IMR-90 (cell line): Measurements from ENCODE around the gene SPNS1. TPM values are rescaled to one million over a fixed set of nuclear protein-coding genes. Genes with fewer than 3 reads are reported as not detected.

Experiments used
- ATAC-seq: fragments of 200-7000 bp; cut with Tn5 transposase; 2 replicates; pipeline ENCODE4 v1.9.1; 2020; ENCODE audit warnings: low read depth, mild to moderate bottlenecking, moderate library complexity
- BruUV-seq: library from RNA; stranded (reverse); fragments of 400-500 nt; replicated peaks from 2 replicates; lab custom pipeline; 2021; lab: Mats Ljungman, UMichigan
- CTCF ChIA-PET: fragments of 300-600 bp; formaldehyde crosslinking; extraction: SDS; loops from one replicate; lab custom pipeline; 2021; ENCODE audit warnings: antibody characterized with exemption; lab: Yijun Ruan, JAX
- POLR2A ChIA-PET: fragments of 300-600 bp; sonication (Branson Sonifier 250); formaldehyde crosslinking; loops from one replicate; lab custom pipeline; 2022; ENCODE audit warnings: antibody characterized with exemption; ENCODE audit not compliant: unreplicated experiment; lab: Charles Lee
- DNase-seq: peaks from one replicate; pipeline ENCODE4 v3.0.0; 2013
- H2AFZ ChIP-seq: replicated peaks from 2 replicates; pipeline ENCODE3; 2013; ENCODE audit warnings: low read length, mild to moderate bottlenecking; ENCODE audit not compliant: poor library complexity
- H2AK5ac ChIP-seq: 2 replicates; pipeline ENCODE4 v1.6.1; 2013; ENCODE audit warnings: low read depth, low read length, inconsistent platforms
- H2AK9ac ChIP-seq: replicated peaks from 2 replicates; pipeline ENCODE3; 2013; ENCODE audit warnings: mild to moderate bottlenecking, low read depth, low read length, moderate library complexity; ENCODE audit not compliant: poor library complexity
- H2BK120ac ChIP-seq: 2 replicates; pipeline ENCODE4 v1.6.1; 2013; ENCODE audit warnings: low read depth, low read length, inconsistent platforms
- H2BK15ac ChIP-seq: 3 replicates; pipeline ENCODE4 v1.6.1; 2013; ENCODE audit warnings: low read depth, low read length, inconsistent platforms
- H2BK20ac ChIP-seq: 2 replicates; pipeline ENCODE4 v1.6.1; 2013; ENCODE audit warnings: low read depth, mild to moderate bottlenecking, inconsistent platforms, low read length, moderate library complexity
- H2BK5ac ChIP-seq: 2 replicates; pipeline ENCODE4 v1.6.1; 2013; ENCODE audit warnings: mild to moderate bottlenecking, low read depth, low read length, inconsistent platforms; ENCODE audit not compliant: poor library complexity, severe bottlenecking
- H3K14ac ChIP-seq: replicated peaks from 2 replicates; pipeline ENCODE4 v1.6.1; 2013; ENCODE audit warnings: low read depth, low read length, inconsistent platforms
- H3K18ac ChIP-seq: 2 replicates; pipeline ENCODE4 v1.6.1; 2013; ENCODE audit warnings: low read depth, low read length, control low read depth
- H3K23ac ChIP-seq: 2 replicates; pipeline ENCODE4 v1.6.1; 2013; ENCODE audit warnings: low read depth, low read length, inconsistent platforms
- H3K27ac ChIP-seq: 2 replicates; pipeline ENCODE4 v1.5.1; 2013; ENCODE audit warnings: mild to moderate bottlenecking, control low read depth, low read length; ENCODE audit not compliant: insufficient read depth
- H3K27me3 ChIP-seq: 2 replicates; pipeline ENCODE4 v1.6.1; 2013; ENCODE audit warnings: low read length; ENCODE audit not compliant: control insufficient read depth, insufficient read depth
- H3K36me3 ChIP-seq: 2 replicates; pipeline ENCODE4 v1.6.1; 2013; ENCODE audit warnings: low read length, mixed read lengths; ENCODE audit not compliant: control insufficient read depth, insufficient read depth
- H3K4ac ChIP-seq: 2 replicates; pipeline ENCODE4 v1.6.1; 2013; ENCODE audit warnings: low read depth, low read length, inconsistent platforms
- H3K4me1 ChIP-seq: 2 replicates; pipeline ENCODE4 v1.6.1; 2013; ENCODE audit warnings: low read length, mixed read lengths; ENCODE audit not compliant: control insufficient read depth, insufficient read depth
- H3K4me2 ChIP-seq: 2 replicates; pipeline ENCODE4 v1.6.1; 2013; ENCODE audit warnings: low read depth, mild to moderate bottlenecking, control low read depth, low read length, moderate library complexity
- H3K4me3 ChIP-seq: 2 replicates; pipeline ENCODE4 v1.5.1; 2013; ENCODE audit warnings: low read depth, mild to moderate bottlenecking, control low read depth, low read length, moderate library complexity; ENCODE audit not compliant: insufficient read depth
- H3K56ac ChIP-seq: 2 replicates; pipeline ENCODE4 v1.6.1; 2013; ENCODE audit warnings: low read length, inconsistent platforms; ENCODE audit not compliant: insufficient read depth; ENCODE audit errors: extremely low read depth
- H3K79me1 ChIP-seq, 2 experiments: 2 replicates each; pipeline ENCODE4 v1.6.1; 2013; ENCODE audit warnings: low read length in 2 of 2, inconsistent platforms in 1 of 2, low read depth in 1 of 2
- H3K9ac ChIP-seq: 2 replicates; pipeline ENCODE4 v1.6.1; 2013; ENCODE audit warnings: low read depth, low read length, control low read depth
- H3K9me1 ChIP-seq: 2 replicates; pipeline ENCODE4 v1.6.1; 2013; ENCODE audit warnings: low read length, inconsistent platforms; ENCODE audit not compliant: insufficient read depth
- H3K9me3 ChIP-seq: 2 replicates; pipeline ENCODE4 v1.6.1; 2013; ENCODE audit warnings: low read length; ENCODE audit not compliant: control insufficient read depth, insufficient read depth
- H4K20me1 ChIP-seq: 2 replicates; pipeline ENCODE4 v1.6.1; 2013; ENCODE audit warnings: low read length, inconsistent platforms; ENCODE audit not compliant: insufficient read depth
- H4K5ac ChIP-seq: 2 replicates; pipeline ENCODE4 v1.6.1; 2013; ENCODE audit warnings: mild to moderate bottlenecking, low read depth, low read length, control low read depth
- H4K8ac ChIP-seq, 2 experiments: 2 replicates each; pipeline ENCODE4 v1.6.1; 2013; ENCODE audit warnings: low read depth in 2 of 2, low read length in 2 of 2, control low read depth in 1 of 2, inconsistent platforms in 1 of 2
- H4K91ac ChIP-seq: 2 replicates; pipeline ENCODE4 v1.6.1; 2013; ENCODE audit warnings: low read depth, low read length, inconsistent platforms; ENCODE audit not compliant: insufficient read depth
- NFE2L2 ChIP-seq: fragments of 150-350 bp; IDR thresholded peaks from 2 replicates; pipeline ENCODE4 v1.6.1; 2016; ENCODE audit warnings: low read depth, mild to moderate bottlenecking, low read length
- RFX5 ChIP-seq: IDR thresholded peaks from 2 replicates; pipeline ENCODE4 v1.8.0; 2012; ENCODE audit warnings: low read depth, mild to moderate bottlenecking, low read length, moderate library complexity
- WGBS, 2 experiments: methylation state at CpG; one replicate each; pipeline versions ENCODE4 v1.1.5 to v1.1.7; 2013; ENCODE audit warnings: missing lambda C conversion rate in 2 of 2; ENCODE audit not compliant: insufficient read length in 1 of 2; ENCODE audit errors: extremely low coverage in 2 of 2; 5-methylcytosine and 5-hydroxymethylcytosine counted together
- dilution Hi-C: fragments of 300-500 bp; cut with HindIII; formaldehyde crosslinking; loops from one replicate; pipeline ENCODE4 v1.14.3; 2018; ENCODE audit warnings: low sequenced_read_pairs; ENCODE audit not compliant: unreplicated experiment
- in situ Hi-C: fragments of 300-500 bp; cut with MboI; formaldehyde crosslinking; loops from 3 replicates; pipeline ENCODE4 v1.14.3; 2019; ENCODE audit warnings: low sequenced_read_pairs, inconsistent platforms, mixed read lengths
- intact Hi-C: fragments of 100-400 bp; cut with micrococcal nuclease; formaldehyde crosslinking; loops from 2 replicates; pipeline ENCODE4 v1.10.0; 2022
- polyA plus RNA-seq, 3 experiments: library from polyadenylated mRNA; depleted of rRNA; stranded (reverse); fragments of >200 nt; gene quantifications; 2 replicates each; pipeline ENCODE4 v1.2.3, GENCODE V29; 2012; ENCODE audit warnings: low replicate concordance in 1 of 3
- total RNA-seq: library from RNA; depleted of rRNA; stranded (reverse); fragments of >200 nt; gene quantifications from 2 replicates; pipeline ENCODE4 v1.2.3, GENCODE V29; 2012

The SPNS1 gene
- total and polyA plus RNA-seq, 2 of the 4 experiments (the other 2 are of a cell fraction) = 4.7 to 37.3 TPM

- CTCF ChIA-PET = no interaction called here
- WGBS, 2 experiments = 72% methylated on average over 4 of the region's 10 CpGs; no CpG with 5 or more reads in 1 of the 2 experiments
- H4K20me1 ChIP-seq = no peaks in the 10 kb centered on the region
- intact Hi-C loops = no loop called here
- POLR2A ChIA-PET = no interaction called here
- no peaks in the 10 kb centered on the region for H3K4me1 ChIP-seq
- H4K91ac ChIP-seq = no peak within 1 kb of the TSS
- H2BK120ac ChIP-seq = no peak within 1 kb of the TSS
- ATAC-seq (no peak), DNase-seq (no peak)
- no peak within 1 kb of the TSS for H2BK15ac ChIP-seq
- no peak within 1 kb of the TSS for H3K4ac ChIP-seq
- no peak within 1 kb of the TSS for H3K56ac ChIP-seq
- no peak within 1 kb of the TSS for H3K14ac ChIP-seq
- no peaks in the 10 kb centered on the region for H3K9me3 ChIP-seq
- H3K4me3 ChIP-seq = no peak within 1 kb of the TSS
- in situ Hi-C loops = no loop called here
- TF ChIP-seq NFE2L2 = no peak
- no peak for TF ChIP-seq RFX5
- no peaks in the 10 kb centered on the region for H3K9me1 ChIP-seq
- H3K23ac ChIP-seq = no peak within 1 kb of the TSS
- H3K18ac ChIP-seq = no peak within 1 kb of the TSS
- no peak within 1 kb of the TSS for H4K5ac ChIP-seq
- H3K27me3 ChIP-seq = peaks cover 7% of the 10 kb centered on the region; the same call in 1 of the 2 replicates
- no peak within 1 kb of the TSS for H3K4me2 ChIP-seq
- H3K9ac ChIP-seq = no peak within 1 kb of the TSS
- dilution Hi-C loops = no loop called here
- no peak within 1 kb of the TSS for H2AK5ac ChIP-seq
- no TSS peak for BruUV-seq
- no peaks in the 10 kb centered on the region for H3K79me1 ChIP-seq
- no peak within 1 kb of the TSS; the same call in 1 of the 2 replicates for H2BK20ac ChIP-seq
- H3K36me3 ChIP-seq = no peaks in the 10 kb centered on the region
- no peak within 1 kb of the TSS for H4K8ac ChIP-seq
- H3K27ac ChIP-seq = no peak within 1 kb of the TSS
- no peak within 1 kb of the TSS for H2BK5ac ChIP-seq
- no peak within 1 kb of the TSS for H2AK9ac ChIP-seq
- no peak within 1 kb of the TSS for H2AFZ ChIP-seq
Observed at GRCh38 chr16:28931801-28932225, 42.8 kb upstream of the SPNS1 start, which contains the start of gene CD19. TSS of gene CD19 (plus strand) at chr16:28931971. CDS start at chr16:28932001, 30 bp downstream.
